HEK293 (cell line): Measurements from ENCODE around the gene STAMBP.

Source experiments
- YY1 ChIP-seq: fragments of 450-650 bp; formaldehyde crosslinking; IDR thresholded peaks from 2 replicates; pipeline ENCODE4 v1.5.1; 2018; ENCODE audit warnings: missing biosample characterization, missing genetic modification characterization
- ZFHX2 ChIP-seq: fragments of 450-650 bp; formaldehyde crosslinking; conservative IDR thresholded peaks from 2 replicates; pipeline ENCODE4 v1.5.1; 2016; ENCODE audit warnings: missing biosample characterization, missing genetic modification characterization
- ZNF121 ChIP-seq: fragments of 450-650 bp; formaldehyde crosslinking; IDR thresholded peaks from 2 replicates; pipeline ENCODE4 v1.5.1; 2016; ENCODE audit warnings: missing biosample characterization, missing genetic modification characterization
- ZNF248 ChIP-seq: fragments of 450-650 bp; formaldehyde crosslinking; IDR thresholded peaks from 2 replicates; pipeline ENCODE4 v1.5.1; 2017; ENCODE audit warnings: missing biosample characterization, missing genetic modification characterization
- ZNF274 ChIP-seq, 2 experiments: fragments of 200-500 bp in 1 of 2; fragments of 450-650 bp in 1 of 2; sonication (Bioruptor generic) in 1 of 2; formaldehyde crosslinking in 1 of 2; IDR thresholded peaks; 2 replicates each; pipeline versions ENCODE4 v1.5.1 to v1.6.1; 2014 to 2016; ENCODE audit warnings: borderline replicate concordance in 1 of 2, inconsistent platforms in 1 of 2, low read length in 1 of 2, missing biosample characterization in 1 of 2, missing genetic modification characterization in 1 of 2
- ZNF341 ChIP-seq: fragments of 450-650 bp; formaldehyde crosslinking; IDR thresholded peaks from 2 replicates; pipeline ENCODE4; 2016; ENCODE audit warnings: low read depth, missing biosample characterization, missing genetic modification characterization
- ZNF629 ChIP-seq: fragments of 450-650 bp; formaldehyde crosslinking; IDR thresholded peaks from 2 replicates; pipeline ENCODE4 v1.5.1; 2017; ENCODE audit warnings: missing biosample characterization, missing genetic modification characterization
- ZNF747 ChIP-seq: fragments of 450-650 bp; formaldehyde crosslinking; IDR thresholded peaks from 2 replicates; pipeline ENCODE4 v1.5.1; 2016; ENCODE audit warnings: missing biosample characterization, missing genetic modification characterization
- ZNF830 ChIP-seq: fragments of 450-650 bp; IDR thresholded peaks from 2 replicates; pipeline ENCODE4 v1.5.0; 2018; ENCODE audit warnings: missing biosample characterization, missing genetic modification characterization, low read depth, mild to moderate bottlenecking, moderate library complexity
- TF ChIP-seq, protein P1 (sequence below): fragments of 450-650 bp; formaldehyde crosslinking; IDR thresholded peaks from 2 replicates; pipeline ENCODE4 v1.5.1; 2016; ENCODE audit warnings: missing biosample characterization, missing genetic modification characterization
- TF ChIP-seq, protein P2 (sequence below): fragments of 450-650 bp; formaldehyde crosslinking; IDR thresholded peaks from 2 replicates; pipeline ENCODE4 v1.5.1; 2016; ENCODE audit warnings: missing biosample characterization, missing genetic modification characterization, low read depth
- TF ChIP-seq, protein P3 (sequence below): fragments of 450-650 bp; formaldehyde crosslinking; IDR thresholded peaks from 2 replicates; pipeline ENCODE4 v1.5.1; 2016; ENCODE audit warnings: missing biosample characterization, missing genetic modification characterization
- TF ChIP-seq, protein P4 (sequence below): fragments of 450-650 bp; formaldehyde crosslinking; IDR thresholded peaks from 2 replicates; pipeline ENCODE4 v1.5.1; 2016; ENCODE audit warnings: missing biosample characterization, missing genetic modification characterization

DNA sequence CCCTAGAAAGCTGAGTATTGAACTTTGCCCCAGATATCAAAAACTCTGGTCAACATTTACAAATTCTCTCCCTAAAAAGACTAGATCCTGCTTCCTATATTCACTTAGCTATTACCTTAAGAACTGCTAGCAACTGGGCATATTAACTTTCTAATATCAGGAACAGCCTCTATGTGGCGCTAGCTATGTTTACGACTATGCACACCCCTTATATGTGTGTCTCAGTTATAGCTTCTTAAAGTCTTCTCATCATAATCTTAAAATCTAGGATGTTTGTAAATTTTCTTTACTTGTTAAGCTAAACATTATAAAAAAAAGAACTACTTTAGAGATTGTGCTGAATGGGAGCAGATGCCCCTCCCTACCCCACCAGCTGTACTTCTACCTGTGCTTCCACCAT is 1.7 kb upstream of the STAMBP start:
- TF ChIP-seq, protein P1, sequence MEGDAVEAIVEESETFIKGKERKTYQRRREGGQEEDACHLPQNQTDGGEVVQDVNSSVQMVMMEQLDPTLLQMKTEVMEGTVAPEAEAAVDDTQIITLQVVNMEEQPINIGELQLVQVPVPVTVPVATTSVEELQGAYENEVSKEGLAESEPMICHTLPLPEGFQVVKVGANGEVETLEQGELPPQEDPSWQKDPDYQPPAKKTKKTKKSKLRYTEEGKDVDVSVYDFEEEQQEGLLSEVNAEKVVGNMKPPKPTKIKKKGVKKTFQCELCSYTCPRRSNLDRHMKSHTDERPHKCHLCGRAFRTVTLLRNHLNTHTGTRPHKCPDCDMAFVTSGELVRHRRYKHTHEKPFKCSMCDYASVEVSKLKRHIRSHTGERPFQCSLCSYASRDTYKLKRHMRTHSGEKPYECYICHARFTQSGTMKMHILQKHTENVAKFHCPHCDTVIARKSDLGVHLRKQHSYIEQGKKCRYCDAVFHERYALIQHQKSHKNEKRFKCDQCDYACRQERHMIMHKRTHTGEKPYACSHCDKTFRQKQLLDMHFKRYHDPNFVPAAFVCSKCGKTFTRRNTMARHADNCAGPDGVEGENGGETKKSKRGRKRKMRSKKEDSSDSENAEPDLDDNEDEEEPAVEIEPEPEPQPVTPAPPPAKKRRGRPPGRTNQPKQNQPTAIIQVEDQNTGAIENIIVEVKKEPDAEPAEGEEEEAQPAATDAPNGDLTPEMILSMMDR (tag by site-specific recombination) = no peak
- no peak for TF ChIP-seq ZNF830 (tag by site-specific recombination)
- TF ChIP-seq ZFHX2 (tag by site-specific recombination) = no peak
- TF ChIP-seq ZNF248 (tag by site-specific recombination) = no peak
- TF ChIP-seq, protein P2, sequence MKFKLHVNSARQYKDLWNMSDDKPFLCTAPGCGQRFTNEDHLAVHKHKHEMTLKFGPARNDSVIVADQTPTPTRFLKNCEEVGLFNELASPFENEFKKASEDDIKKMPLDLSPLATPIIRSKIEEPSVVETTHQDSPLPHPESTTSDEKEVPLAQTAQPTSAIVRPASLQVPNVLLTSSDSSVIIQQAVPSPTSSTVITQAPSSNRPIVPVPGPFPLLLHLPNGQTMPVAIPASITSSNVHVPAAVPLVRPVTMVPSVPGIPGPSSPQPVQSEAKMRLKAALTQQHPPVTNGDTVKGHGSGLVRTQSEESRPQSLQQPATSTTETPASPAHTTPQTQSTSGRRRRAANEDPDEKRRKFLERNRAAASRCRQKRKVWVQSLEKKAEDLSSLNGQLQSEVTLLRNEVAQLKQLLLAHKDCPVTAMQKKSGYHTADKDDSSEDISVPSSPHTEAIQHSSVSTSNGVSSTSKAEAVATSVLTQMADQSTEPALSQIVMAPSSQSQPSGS (tag by site-specific recombination) = no peak
- TF ChIP-seq ZNF274 (IDR thresholded peaks at IDR 0.05; ENCODE audit: low read length) = no peak
- no peak for TF ChIP-seq ZNF274 (tag by site-specific recombination; IDR thresholded peaks at IDR 0.05; ENCODE audit: borderline replicate concordance)
- TF ChIP-seq, protein P3, sequence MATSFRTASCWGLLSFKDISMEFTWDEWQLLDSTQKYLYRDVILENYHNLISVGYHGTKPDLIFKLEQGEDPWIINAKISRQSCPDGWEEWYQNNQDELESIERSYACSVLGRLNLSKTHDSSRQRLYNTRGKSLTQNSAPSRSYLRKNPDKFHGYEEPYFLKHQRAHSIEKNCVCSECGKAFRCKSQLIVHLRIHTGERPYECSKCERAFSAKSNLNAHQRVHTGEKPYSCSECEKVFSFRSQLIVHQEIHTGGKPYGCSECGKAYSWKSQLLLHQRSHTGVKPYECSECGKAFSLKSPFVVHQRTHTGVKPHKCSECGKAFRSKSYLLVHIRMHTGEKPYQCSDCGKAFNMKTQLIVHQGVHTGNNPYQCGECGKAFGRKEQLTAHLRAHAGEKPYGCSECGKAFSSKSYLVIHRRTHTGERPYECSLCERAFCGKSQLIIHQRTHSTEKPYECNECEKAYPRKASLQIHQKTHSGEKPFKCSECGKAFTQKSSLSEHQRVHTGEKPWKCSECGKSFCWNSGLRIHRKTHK (tag by site-specific recombination) = no peak
- no peak for TF ChIP-seq ZNF121
- no peak for TF ChIP-seq ZNF629 (tag by site-specific recombination)
- TF ChIP-seq YY1 (tag by site-specific recombination) = no peak
- no peak for TF ChIP-seq ZNF747 (tag by site-specific recombination)
- TF ChIP-seq ZNF341 (tag by site-specific recombination) = no peak
- TF ChIP-seq, protein P4, sequence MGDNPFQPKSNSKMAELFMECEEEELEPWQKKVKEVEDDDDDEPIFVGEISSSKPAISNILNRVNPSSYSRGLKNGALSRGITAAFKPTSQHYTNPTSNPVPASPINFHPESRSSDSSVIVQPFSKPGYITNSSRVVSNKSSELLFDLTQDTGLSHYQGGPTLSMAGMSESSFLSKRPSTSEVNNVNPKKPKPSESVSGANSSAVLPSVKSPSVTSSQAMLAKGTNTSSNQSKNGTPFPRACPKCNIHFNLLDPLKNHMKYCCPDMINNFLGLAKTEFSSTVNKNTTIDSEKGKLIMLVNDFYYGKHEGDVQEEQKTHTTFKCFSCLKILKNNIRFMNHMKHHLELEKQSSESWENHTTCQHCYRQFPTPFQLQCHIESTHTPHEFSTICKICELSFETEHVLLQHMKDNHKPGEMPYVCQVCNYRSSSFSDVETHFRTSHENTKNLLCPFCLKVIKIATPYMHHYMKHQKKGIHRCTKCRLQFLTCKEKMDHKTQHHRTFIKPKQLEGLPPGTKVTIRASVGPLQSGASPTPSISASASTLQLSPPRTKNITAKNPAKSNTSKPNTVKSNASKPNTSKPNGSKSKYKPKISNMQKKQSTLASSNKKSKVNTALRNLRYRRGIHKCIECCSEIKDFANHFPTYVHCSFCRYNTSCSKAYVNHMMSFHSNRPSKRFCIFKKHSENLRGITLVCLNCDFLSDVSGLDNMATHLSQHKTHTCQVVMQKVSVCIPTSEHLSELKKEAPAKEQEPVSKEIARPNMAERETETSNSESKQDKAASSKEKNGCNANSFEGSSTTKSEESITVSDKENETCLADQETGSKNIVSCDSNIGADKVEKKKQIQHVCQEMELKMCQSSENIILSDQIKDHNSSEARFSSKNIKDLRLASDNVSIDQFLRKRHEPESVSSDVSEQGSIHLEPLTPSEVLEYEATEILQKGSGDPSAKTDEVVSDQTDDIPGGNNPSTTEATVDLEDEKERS (tag by site-specific recombination) = no peak
